Epithelial cell of esophagus (primary cell): ENCODE results near the gene VEGFA.

Source experiments
- DNase-seq: peaks from one replicate; pipeline ENCODE4 v3.0.0; 2010; ENCODE audit warnings: low read depth
- H3K4me3 ChIP-seq: 2 replicates; pipeline ENCODE4 v1.5.1; 2011; ENCODE audit warnings: mild to moderate bottlenecking, low read length, control low read depth
- CTCF ChIP-seq: IDR thresholded peaks from 2 replicates; pipeline ENCODE4 v1.5.1; 2011; ENCODE audit warnings: low read depth, mild to moderate bottlenecking, low read length, control low read depth, inconsistent platforms; ENCODE audit not compliant: insufficient read depth; ENCODE audit errors: missing control alignments

VEGFA gene

GRCh38 chr6:43780941-43781928 is 11.2 kb downstream of the VEGFA start:
- no peak for TF ChIP-seq CTCF
- DNase-seq, result no peak
- no peak overlapping the region for H3K4me3 ChIP-seq

- no peak for DNase-seq
- TF ChIP-seq CTCF, result no peak
- H3K4me3 ChIP-seq, result no peak overlapping the region
Observed at GRCh38 chr6:43781941-43782704, 12.1 kb downstream of the VEGFA start.

- H3K4me3 ChIP-seq, result no peak overlapping the region
- no peak for TF ChIP-seq CTCF
- DNase-seq, result no peak
Observed at GRCh38 chr6:43782764-43783513, 12.9 kb downstream of the VEGFA start.

GRCh38 chr6:43784049-43784855 is 14.2 kb downstream of the VEGFA start:
- no peak overlapping the region for H3K4me3 ChIP-seq
- no peak for TF ChIP-seq CTCF
- DNase-seq, result no peak

GRCh38 chr6:43785220-43785752 is 15.3 kb downstream of the VEGFA start:
- H3K4me3 ChIP-seq, result no peak overlapping the region
- no peak for TF ChIP-seq CTCF
- DNase-seq, result no peak

- TF ChIP-seq CTCF, result no peak
- DNase-seq, result no peak
- no peak overlapping the region for H3K4me3 ChIP-seq
Observed at GRCh38 chr6:43785904-43786303, 15.9 kb downstream of the VEGFA start.
